WERI-Rb-1 (cell line): ENCODE data around the gene SRRT.

Experiments used
- DNase-seq: peaks from one replicate; pipeline ENCODE4 v3.0.0-alpha.2; 2020
- H3K27ac ChIP-seq: fragments of 250-450 bp; sonication (Bioruptor Pico); 2 replicates; pipeline ENCODE4 v1.5.1; 2020; ENCODE audit warnings: mild to moderate bottlenecking, moderate library complexity
- H3K27me3 ChIP-seq: fragments of 250-450 bp; sonication (Bioruptor Pico); 2 replicates; pipeline ENCODE4 v1.5.1; 2021; ENCODE audit warnings: mild to moderate bottlenecking, low read depth, moderate library complexity; ENCODE audit not compliant: insufficient read depth, severe bottlenecking
- H3K36me3 ChIP-seq: fragments of 250-450 bp; sonication (Bioruptor Pico); 2 replicates; pipeline ENCODE4 v1.5.1; 2020; ENCODE audit warnings: mild to moderate bottlenecking, moderate library complexity
- H3K4me3 ChIP-seq: 2 replicates; pipeline ENCODE4 v1.5.1; 2011; ENCODE audit warnings: low read depth, mild to moderate bottlenecking, control low read depth, low read length
- H3K9me3 ChIP-seq: fragments of 250-450 bp; sonication (Bioruptor Pico); 2 replicates; pipeline ENCODE4 v1.5.1; 2021; ENCODE audit warnings: mild to moderate bottlenecking, moderate library complexity; ENCODE audit not compliant: severe bottlenecking
- CTCF ChIP-seq: IDR thresholded peaks from 2 replicates; pipeline ENCODE4 v1.5.1; 2011; ENCODE audit warnings: low read depth, mild to moderate bottlenecking, control low read depth, inconsistent platforms, low read length

SRRT gene

GRCh38 chr7:100865938-100866728 is 8.8 kb upstream of the SRRT start:
- H3K27ac ChIP-seq, result no peak overlapping the region
- no peak for TF ChIP-seq CTCF
- H3K36me3 ChIP-seq, result no peaks in the 10 kb centered on the region
- no peaks in the 10 kb centered on the region for H3K27me3 ChIP-seq
- no peak for DNase-seq
- H3K9me3 ChIP-seq, result no peaks in the 10 kb centered on the region
- no peak overlapping the region for H3K4me3 ChIP-seq

- Histone ChIP-seq H3K27me3 (no peaks in the 10 kb centered on the region), H3K27ac (no peak overlapping the region), H3K9me3 (no peaks in the 10 kb centered on the region), H3K36me3 (no peaks in the 10 kb centered on the region), H3K4me3 (no peak overlapping the region)
- no peak for TF ChIP-seq CTCF
- no peak for DNase-seq
Observed at GRCh38 chr7:100866729-100867039, 8.2 kb upstream of the SRRT start.

- H3K36me3 ChIP-seq, result no peaks in the 10 kb centered on the region
- H3K4me3 ChIP-seq, result no peak within 1 kb of the TSS
- no peaks in the 10 kb centered on the region for H3K9me3 ChIP-seq
- DNase-seq, result no peak
- no peak within 1 kb of the TSS for H3K27ac ChIP-seq
- TF ChIP-seq CTCF, result no peak
- H3K27me3 ChIP-seq, result no peaks in the 10 kb centered on the region
Observed at GRCh38 chr7:100867040-100867775, 7.7 kb upstream of the SRRT start, which contains the start of gene TRIP6. TSS of gene TRIP6 (plus strand) at chr7:100867387. CDS start at chr7:100867498, 111 bp downstream.

GRCh38 chr7:100867776-100868485 is 7.0 kb upstream of the SRRT start:
- Histone ChIP-seq H3K4me3 (no peak overlapping the region), H3K27me3 (no peaks in the 10 kb centered on the region), H3K27ac (no peak overlapping the region), H3K36me3 (no peaks in the 10 kb centered on the region), H3K9me3 (no peaks in the 10 kb centered on the region)
- TF ChIP-seq CTCF, result no peak
- DNase-seq, result no peak

- H3K36me3 ChIP-seq, result peaks cover 38% of the 10 kb centered on the region
- peak overlapping the region; percentile 99 for H3K27ac ChIP-seq
- H3K4me3 ChIP-seq, result peak overlapping the region; percentile 76
- no peak for TF ChIP-seq CTCF
- no peaks in the 10 kb centered on the region for H3K27me3 ChIP-seq
- no peaks in the 10 kb centered on the region for H3K9me3 ChIP-seq
- DNase-seq, result no peak
Observed at GRCh38 chr7:100873599-100874299, 1.2 kb upstream of the SRRT start.
